Endothelial cell (in vitro differentiated cells): ENCODE measurements around the gene ELF1. TPM values are rescaled to one million over a fixed set of nuclear protein-coding genes. Genes with fewer than 3 reads are reported as not detected.

Experiments
- DNase-seq: peaks from one replicate; pipeline ENCODE4 v3.0.0; 2021; ENCODE audit warnings: low spot score
- H3K27ac Mint-ChIP-seq: one replicate; pipeline ENCODE4 v1.8.0; 2021; ENCODE audit warnings: mixed read lengths, inconsistent platforms; ENCODE audit not compliant: unreplicated experiment
- H3K27me3 Mint-ChIP-seq: one replicate; pipeline ENCODE4 v1.8.0; 2021; ENCODE audit warnings: mild to moderate bottlenecking, moderate library complexity, mixed read lengths, inconsistent platforms; ENCODE audit not compliant: unreplicated experiment
- H3K36me3 Mint-ChIP-seq: one replicate; pipeline ENCODE4 v1.8.0; 2021; ENCODE audit warnings: mild to moderate bottlenecking, low read depth, mixed read lengths, inconsistent platforms; ENCODE audit not compliant: unreplicated experiment
- H3K4me1 Mint-ChIP-seq: one replicate; pipeline ENCODE4 v1.8.0; 2021; ENCODE audit warnings: mild to moderate bottlenecking, mixed read lengths, inconsistent platforms; ENCODE audit not compliant: unreplicated experiment
- H3K4me3 Mint-ChIP-seq: one replicate; pipeline ENCODE4 v1.8.0; 2021; ENCODE audit warnings: mild to moderate bottlenecking, mixed read lengths, inconsistent platforms; ENCODE audit not compliant: unreplicated experiment
- H3K9me3 Mint-ChIP-seq: one replicate; pipeline ENCODE4 v1.8.0; 2021; ENCODE audit warnings: mixed read lengths, inconsistent platforms; ENCODE audit not compliant: unreplicated experiment
- total RNA-seq: library from RNA; stranded (reverse); fragmentation: NEBNext Ultra II Directional; extraction: Animal tissue kit (Norgen Biotek cat#: 25700); gene quantifications from one replicate; pipeline ENCODE4 v1.2.1, GENCODE V29; 2021; ENCODE audit not compliant: unreplicated experiment
- TF ChIP-seq, protein P1 (sequence below): fragments of 200-600 bp; sonication (generic); IDR thresholded peaks from one replicate; pipeline ENCODE4 v1.5.0; 2021; ENCODE audit warnings: antibody characterized with exemption; ENCODE audit not compliant: unreplicated experiment

Gene ELF1
- total RNA-seq, 1 donor from 2014 or later, result 46.0 TPM

DNA sequence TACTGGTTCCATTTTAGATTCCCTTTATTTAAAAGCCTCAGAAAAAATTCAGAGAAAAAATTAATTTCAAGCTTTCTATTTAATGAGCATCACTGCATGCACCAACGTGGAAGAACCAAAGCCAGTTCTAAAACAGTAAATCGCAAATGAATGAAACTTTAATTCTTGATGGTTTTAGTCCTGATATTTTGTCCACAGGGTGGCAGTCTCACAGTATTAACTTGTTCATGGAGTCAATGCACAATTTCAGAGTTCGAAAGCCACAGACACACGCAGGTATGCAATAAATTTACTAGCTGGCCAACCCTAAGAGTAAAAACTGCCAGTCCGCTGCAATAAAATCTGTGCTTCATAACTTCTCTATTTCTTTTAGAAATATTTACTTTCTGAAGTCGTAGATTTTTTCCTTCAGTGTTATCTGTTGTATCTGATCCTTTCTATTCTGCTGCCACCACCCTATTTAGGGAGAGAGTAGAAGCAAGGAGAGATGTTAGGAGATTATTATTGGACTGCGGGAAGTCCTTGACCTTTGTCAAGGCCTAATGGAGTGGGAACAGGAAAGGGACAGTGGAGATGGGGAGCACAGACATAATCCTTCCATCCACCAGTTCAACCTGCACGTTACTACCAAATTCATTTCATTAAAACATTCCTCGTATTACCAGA is 35.2 kb upstream of the ELF1 start:
- Mint-ChIP-seq H3K36me3 (peaks cover 5% of the 10 kb centered on the region), H3K4me3 (no peak overlapping the region), H3K9me3 (peaks cover 2% of the 10 kb centered on the region), H3K4me1 (peaks cover 13% of the 10 kb centered on the region), H3K27ac (no peak overlapping the region), H3K27me3 (peaks cover 4% of the 10 kb centered on the region)
- TF ChIP-seq, protein P1, sequence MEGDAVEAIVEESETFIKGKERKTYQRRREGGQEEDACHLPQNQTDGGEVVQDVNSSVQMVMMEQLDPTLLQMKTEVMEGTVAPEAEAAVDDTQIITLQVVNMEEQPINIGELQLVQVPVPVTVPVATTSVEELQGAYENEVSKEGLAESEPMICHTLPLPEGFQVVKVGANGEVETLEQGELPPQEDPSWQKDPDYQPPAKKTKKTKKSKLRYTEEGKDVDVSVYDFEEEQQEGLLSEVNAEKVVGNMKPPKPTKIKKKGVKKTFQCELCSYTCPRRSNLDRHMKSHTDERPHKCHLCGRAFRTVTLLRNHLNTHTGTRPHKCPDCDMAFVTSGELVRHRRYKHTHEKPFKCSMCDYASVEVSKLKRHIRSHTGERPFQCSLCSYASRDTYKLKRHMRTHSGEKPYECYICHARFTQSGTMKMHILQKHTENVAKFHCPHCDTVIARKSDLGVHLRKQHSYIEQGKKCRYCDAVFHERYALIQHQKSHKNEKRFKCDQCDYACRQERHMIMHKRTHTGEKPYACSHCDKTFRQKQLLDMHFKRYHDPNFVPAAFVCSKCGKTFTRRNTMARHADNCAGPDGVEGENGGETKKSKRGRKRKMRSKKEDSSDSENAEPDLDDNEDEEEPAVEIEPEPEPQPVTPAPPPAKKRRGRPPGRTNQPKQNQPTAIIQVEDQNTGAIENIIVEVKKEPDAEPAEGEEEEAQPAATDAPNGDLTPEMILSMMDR, result peak; percentile 47
- peak; percentile 16 for DNase-seq

DNA sequence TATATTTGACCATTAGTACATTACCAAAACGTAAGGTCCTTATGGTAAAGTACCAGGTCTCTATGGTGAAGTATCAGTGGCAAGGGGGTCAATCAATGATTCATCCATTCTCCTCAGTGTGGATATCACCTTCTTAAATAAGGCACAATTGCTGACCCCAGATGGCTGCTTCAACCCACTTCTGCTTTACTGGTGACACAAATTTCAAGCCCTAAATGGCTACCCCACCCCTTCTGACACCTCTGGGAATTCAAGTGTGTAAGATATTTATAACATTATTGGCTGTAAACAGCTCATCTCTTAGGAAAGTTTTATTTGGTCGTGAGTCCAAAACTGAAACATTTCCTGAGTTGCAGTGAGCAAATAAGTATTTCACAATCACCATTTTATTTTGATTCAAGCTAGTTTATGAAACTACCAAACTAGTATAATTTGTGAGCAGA is 34.3 kb upstream of the ELF1 start:
- peaks cover 6% of the 10 kb centered on the region for H3K4me1 Mint-ChIP-seq
- peaks cover 13% of the 10 kb centered on the region for H3K36me3 Mint-ChIP-seq
- H3K4me3 Mint-ChIP-seq, result no peak overlapping the region
- TF ChIP-seq, protein P1, result no peak
- DNase-seq, result no peak
- peaks cover 10% of the 10 kb centered on the region for H3K9me3 Mint-ChIP-seq
- H3K27ac Mint-ChIP-seq, result no peak overlapping the region
- H3K27me3 Mint-ChIP-seq, result peaks cover 4% of the 10 kb centered on the region

DNA sequence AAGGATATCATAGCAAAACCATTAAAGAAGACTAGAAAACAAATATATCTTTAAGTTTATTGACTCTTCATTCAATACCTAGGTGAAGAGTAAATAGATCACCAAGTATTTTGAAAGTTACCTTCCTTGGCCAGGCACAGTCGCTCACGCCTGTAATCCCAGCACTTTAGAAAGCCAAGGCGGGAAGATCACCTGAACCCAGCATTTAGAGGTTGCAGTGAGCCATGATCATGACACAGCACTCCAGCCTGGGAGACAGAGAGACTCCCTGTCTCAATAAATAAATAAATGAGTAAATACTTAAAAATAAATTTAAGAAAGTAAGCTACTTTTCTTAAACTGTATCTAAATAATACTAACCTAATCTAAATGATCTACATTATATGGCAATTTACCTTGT is 33.3 kb upstream of the ELF1 start:
- Mint-ChIP-seq H3K27ac (no peak overlapping the region), H3K4me1 (peaks cover 3% of the 10 kb centered on the region), H3K4me3 (no peak overlapping the region), H3K27me3 (peaks cover 4% of the 10 kb centered on the region), H3K9me3 (peaks cover 10% of the 10 kb centered on the region), H3K36me3 (peaks cover 13% of the 10 kb centered on the region)
- DNase-seq, result no peak
- TF ChIP-seq, protein P1, result no peak

DNA sequence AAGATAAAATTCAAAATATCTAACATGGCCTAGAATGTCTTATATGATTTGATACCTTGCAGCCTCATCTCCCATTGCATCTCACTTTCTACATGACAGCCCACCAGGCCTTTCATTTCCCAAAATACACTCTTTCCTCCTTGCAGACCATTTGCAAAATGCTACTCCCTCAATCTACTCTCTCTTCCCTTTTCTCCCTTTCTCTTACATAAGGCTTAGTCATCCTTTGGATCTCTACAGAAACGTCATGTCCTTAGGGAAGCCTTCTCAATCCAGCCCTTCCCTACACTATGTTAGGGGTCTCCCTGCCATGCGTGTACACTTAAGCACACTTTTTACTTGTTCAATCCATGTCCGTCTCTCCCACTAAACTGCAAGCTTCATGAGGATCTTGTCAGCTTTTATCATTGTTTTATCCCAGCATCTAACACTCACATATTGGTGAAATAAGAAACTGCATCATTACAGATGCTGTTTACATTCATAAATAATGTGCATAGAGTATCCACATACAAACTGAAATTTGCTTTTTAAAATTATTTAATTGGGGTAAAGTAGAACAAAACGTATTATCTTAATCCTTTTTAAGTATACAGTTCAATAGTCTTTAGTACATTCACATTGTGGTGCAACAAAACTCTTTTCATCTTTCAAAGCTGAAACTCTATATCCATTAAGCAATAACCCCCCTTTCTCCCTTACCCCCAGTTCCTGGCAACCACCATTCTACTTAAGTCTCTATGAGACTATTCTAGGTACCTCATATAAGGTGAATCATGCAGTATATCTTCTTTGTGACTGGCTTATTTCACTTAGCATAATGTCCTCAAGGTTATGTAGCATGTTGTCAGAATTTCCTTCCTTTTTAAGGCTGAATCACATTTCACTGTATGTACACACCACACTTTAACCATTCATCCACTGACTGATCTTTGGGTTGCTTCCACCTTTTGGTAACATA is 30.6 kb upstream of the ELF1 start:
- no peak overlapping the region for H3K4me3 Mint-ChIP-seq
- H3K36me3 Mint-ChIP-seq, result peaks cover 18% of the 10 kb centered on the region
- H3K9me3 Mint-ChIP-seq, result peaks cover 10% of the 10 kb centered on the region
- TF ChIP-seq, protein P1, result no peak
- H3K27ac Mint-ChIP-seq, result no peak overlapping the region
- no peak for DNase-seq
- H3K27me3 Mint-ChIP-seq, result no peaks in the 10 kb centered on the region
- no peaks in the 10 kb centered on the region for H3K4me1 Mint-ChIP-seq
